H9 (cell line): ENCODE data around the gene C6orf62. TPM values are rescaled to one million over a fixed set of nuclear protein-coding genes. Genes with fewer than 3 reads are reported as not detected.

ENCODE experiments used
- DNase-seq: peaks from one replicate; pipeline ENCODE4 v3.0.0-alpha.2; 2017
- H2AFZ ChIP-seq: one replicate; pipeline ENCODE4 v1.6.1; 2013; ENCODE audit warnings: mild to moderate bottlenecking, low read length, control low read depth, moderate library complexity
- H2AK5ac ChIP-seq: 2 replicates; pipeline ENCODE4 v1.6.1; 2013; ENCODE audit warnings: low read length, control low read depth, mixed read lengths; ENCODE audit not compliant: insufficient read length
- H2BK120ac ChIP-seq: one replicate; pipeline ENCODE4 v1.6.1; 2013; ENCODE audit warnings: low read depth, mild to moderate bottlenecking, low read length, control low read depth, inconsistent platforms; ENCODE audit not compliant: poor library complexity, severe bottlenecking
- H2BK12ac ChIP-seq: 2 replicates; pipeline ENCODE4 v1.6.1; 2013; ENCODE audit warnings: low read length, control low read depth, mixed read lengths, low read depth; ENCODE audit not compliant: insufficient read length
- H2BK15ac ChIP-seq: 2 replicates; pipeline ENCODE4 v1.6.1; 2013; ENCODE audit warnings: low read depth, low read length, control low read depth
- H2BK20ac ChIP-seq: one replicate; pipeline ENCODE4 v1.6.1; 2013; ENCODE audit warnings: low read depth, mild to moderate bottlenecking, low read length, control low read depth, inconsistent platforms; ENCODE audit not compliant: poor library complexity, severe bottlenecking
- H2BK5ac ChIP-seq: 2 replicates; pipeline ENCODE4 v1.6.1; 2013; ENCODE audit warnings: low read length, control low read depth, mixed read lengths; ENCODE audit not compliant: insufficient read length
- H3K14ac ChIP-seq: 2 replicates; pipeline ENCODE4 v1.6.1; 2013; ENCODE audit warnings: low read length, control low read depth; ENCODE audit not compliant: insufficient read depth
- H3K18ac ChIP-seq: 2 replicates; pipeline ENCODE4 v1.6.1; 2013; ENCODE audit warnings: low read depth, mild to moderate bottlenecking, mixed read lengths, low read length, control low read depth; ENCODE audit not compliant: insufficient read length
- H3K23ac ChIP-seq: 2 replicates; pipeline ENCODE4 v1.6.1; 2013; ENCODE audit warnings: low read length, control low read depth, mixed read lengths, low read depth; ENCODE audit not compliant: insufficient read length
- H3K23me2 ChIP-seq: 2 replicates; pipeline ENCODE4 v1.6.1; 2013; ENCODE audit warnings: low read depth, mild to moderate bottlenecking, mixed read lengths, low read length, control low read depth; ENCODE audit not compliant: insufficient read length, poor library complexity, severe bottlenecking
- H3K27ac ChIP-seq: 2 replicates; pipeline ENCODE4 v1.5.1; 2013; ENCODE audit warnings: low read length, control low read depth, mixed read lengths, low read depth; ENCODE audit not compliant: insufficient read length
- H3K27me3 ChIP-seq: 2 replicates; pipeline ENCODE4 v1.6.1; 2013; ENCODE audit warnings: low read length, control low read depth, inconsistent platforms; ENCODE audit not compliant: insufficient read depth
- H3K4ac ChIP-seq: 2 replicates; pipeline ENCODE4 v1.6.1; 2013; ENCODE audit warnings: low read depth, mild to moderate bottlenecking, control low read depth, inconsistent platforms, low read length, moderate library complexity
- H3K4me1 ChIP-seq: 2 replicates; pipeline ENCODE4 v1.6.1; 2013; ENCODE audit warnings: low read length, control low read depth, inconsistent platforms; ENCODE audit not compliant: insufficient read depth
- H3K4me2 ChIP-seq: 2 replicates; pipeline ENCODE4 v1.6.1; 2013; ENCODE audit warnings: low read length, control low read depth, mixed read lengths; ENCODE audit not compliant: insufficient read length, insufficient read depth
- H3K56ac ChIP-seq: 2 replicates; pipeline ENCODE4 v1.6.1; 2013; ENCODE audit warnings: low read depth, mild to moderate bottlenecking, mixed read lengths, low read length, control low read depth; ENCODE audit not compliant: insufficient read length
- H3K79me1 ChIP-seq: 2 replicates; pipeline ENCODE4 v1.6.1; 2013; ENCODE audit warnings: low read depth, mild to moderate bottlenecking, moderate library complexity, low read length, control low read depth, inconsistent platforms; ENCODE audit not compliant: insufficient read depth, poor library complexity, severe bottlenecking
- H3K79me2 ChIP-seq: 2 replicates; pipeline ENCODE4 v1.6.1; 2013; ENCODE audit warnings: low read length, control low read depth, inconsistent platforms; ENCODE audit not compliant: insufficient read depth
- H3K9ac ChIP-seq: 2 replicates; pipeline ENCODE4 v1.6.1; 2013; ENCODE audit warnings: low read length, control low read depth, mixed read lengths; ENCODE audit not compliant: insufficient read length; ENCODE audit errors: extremely low read depth
- H3K9me3 ChIP-seq: one replicate; pipeline ENCODE4 v1.6.1; 2013; ENCODE audit warnings: low read depth, low read length, inconsistent platforms; ENCODE audit not compliant: control insufficient read depth
- H3T11ph ChIP-seq: one replicate; pipeline ENCODE4 v1.6.1; 2013; ENCODE audit warnings: mild to moderate bottlenecking, low read length, control low read depth, inconsistent platforms
- H4K20me1 ChIP-seq: one replicate; pipeline ENCODE4 v1.6.1; 2013; ENCODE audit not compliant: control insufficient read depth, insufficient read length, insufficient read depth
- H4K5ac ChIP-seq: 2 replicates; pipeline ENCODE4 v1.6.1; 2013; ENCODE audit warnings: low read depth, mild to moderate bottlenecking, mixed read lengths, low read length, control low read depth; ENCODE audit not compliant: insufficient read length
- H4K8ac ChIP-seq: replicated peaks from 2 replicates; pipeline ENCODE4 v1.6.1; 2013; ENCODE audit warnings: low read length, control low read depth, mixed read lengths, low read depth; ENCODE audit not compliant: insufficient read length
- H4K91ac ChIP-seq: 2 replicates; pipeline ENCODE4 v1.6.1; 2013; ENCODE audit warnings: low read depth, mild to moderate bottlenecking, moderate library complexity, mixed read lengths, low read length, control low read depth; ENCODE audit not compliant: insufficient read length
- H3K27ac Mint-ChIP-seq, 3 experiments: 2 replicates in 2 of 3; 3 replicates in 1 of 3; pipeline ENCODE4 v1.8.0; 2020 to 2021; ENCODE audit warnings: mixed read lengths in 3 of 3, mild to moderate bottlenecking in 1 of 3, moderate library complexity in 1 of 3
- H3K27me3 Mint-ChIP-seq: 2 replicates; pipeline ENCODE4 v1.8.0; 2021; ENCODE audit warnings: low read depth, mild to moderate bottlenecking, moderate library complexity, mixed read lengths
- H3K36me3 Mint-ChIP-seq, 3 experiments: 2 replicates in 2 of 3; 3 replicates in 1 of 3; pipeline ENCODE4 v1.8.0; 2020 to 2021; ENCODE audit warnings: low read depth in 3 of 3, mixed read lengths in 3 of 3; ENCODE audit not compliant: insufficient read depth in 1 of 3
- H3K4me1 Mint-ChIP-seq, 2 experiments: 2 replicates each; pipeline ENCODE4 v1.8.0; 2020; ENCODE audit warnings: mixed read lengths in 2 of 2
- H3K4me3 Mint-ChIP-seq, 2 experiments: 2 replicates in 1 of 2; 3 replicates in 1 of 2; pipeline ENCODE4 v1.8.0; 2020 to 2021; ENCODE audit warnings: mild to moderate bottlenecking in 2 of 2, mixed read lengths in 2 of 2, moderate library complexity in 1 of 2
- H3K9me3 Mint-ChIP-seq, 2 experiments: 2 replicates in 1 of 2; 3 replicates in 1 of 2; pipeline ENCODE4 v1.8.0; 2020; ENCODE audit warnings: mild to moderate bottlenecking in 2 of 2, mixed read lengths in 2 of 2, moderate library complexity in 1 of 2
- WGBS: extraction: QIAGEN DNeasy Blood & Tissue Kit; methylation state at CpG from one replicate; pipeline ENCODE4 v1.1.7; 2013; ENCODE audit warnings: missing lambda C conversion rate, low lambda C conversion rate, mixed read lengths; ENCODE audit not compliant: insufficient read length; ENCODE audit errors: extremely low coverage; 5-methylcytosine and 5-hydroxymethylcytosine counted together
- total RNA-seq: library from RNA; stranded (reverse); gene quantifications from 2 replicates; pipeline ENCODE4 v1.2.1, GENCODE V29; 2021
- TF ChIP-seq, protein P1 (sequence below): fragments of 200-600 bp; sonication (generic); conservative IDR thresholded peaks from 3 replicates; pipeline ENCODE4 v1.8.0; 2021; ENCODE audit warnings: antibody characterized with exemption, mild to moderate bottlenecking

The C6orf62 gene
- total RNA-seq, 1 experiment from 2014 or later: 125 TPM

DNA sequence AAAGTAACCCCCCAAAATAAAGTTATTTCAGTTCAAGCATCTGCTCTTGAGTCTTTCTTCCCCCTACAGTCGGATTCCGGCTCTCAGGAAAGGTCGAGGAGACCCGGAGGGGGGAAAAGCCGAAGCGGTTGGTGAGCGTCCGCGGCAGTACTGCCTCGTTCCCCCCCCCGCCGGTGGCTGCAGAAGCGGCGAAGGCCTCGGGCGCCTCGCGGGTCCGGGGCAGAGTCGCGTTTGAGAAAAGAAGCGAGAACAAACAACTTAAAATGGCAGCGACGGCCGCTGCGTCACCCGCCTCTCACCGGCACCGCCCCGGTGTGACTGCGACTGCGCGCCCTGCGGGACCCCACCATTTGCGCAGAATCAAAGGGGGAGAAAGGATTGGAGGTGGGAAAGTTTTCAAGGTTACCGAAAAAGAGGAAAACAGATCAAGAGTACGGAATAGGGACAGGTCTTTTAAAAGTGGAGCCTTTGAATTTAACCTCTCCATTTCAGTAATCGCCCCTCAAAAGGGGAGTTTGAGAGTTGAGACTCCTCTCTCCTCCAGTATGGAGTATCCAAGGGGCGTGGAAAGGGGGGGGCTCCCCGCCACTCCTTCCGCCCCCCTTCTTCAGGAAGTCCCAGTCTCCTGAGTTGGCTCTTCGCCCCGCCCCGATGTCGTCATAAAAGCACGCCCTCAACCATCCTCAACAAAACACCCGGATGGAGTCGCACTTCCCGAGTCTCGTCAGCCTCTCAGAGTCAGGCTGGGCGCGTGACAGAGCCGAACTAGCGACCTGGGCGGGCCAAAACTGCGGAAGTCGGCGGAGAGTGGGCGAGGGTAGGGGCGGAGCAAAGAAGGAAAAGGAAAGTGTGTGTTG, 1.9 kb upstream of the C6orf62 start:
- Histone ChIP-seq H4K20me1 (no peaks in the 10 kb centered on the region), H2BK12ac (no peak overlapping the region), H3K14ac (peak overlapping the region; percentile 98), H3K9ac (peak overlapping the region; percentile 94), H4K5ac (no peak overlapping the region), H2BK15ac (no peak overlapping the region), H2AK5ac (no peak overlapping the region), H2BK5ac (peak overlapping the region; percentile 27), H3K9me3 (no peaks in the 10 kb centered on the region), H3K23ac (no peak overlapping the region), H4K8ac (no peak overlapping the region), H3K79me2 (peaks cover 30% of the 10 kb centered on the region), H3K4me2 (peak overlapping the region; percentile 94), H3K18ac (peak overlapping the region; percentile 95), H2AFZ (no peak overlapping the region), H4K91ac (peak overlapping the region; percentile 91), H3K4ac (peak overlapping the region; percentile 80; the same call in 1 of the 2 replicates), H3K27me3 (no peaks in the 10 kb centered on the region), H3K4me1 (no peaks in the 10 kb centered on the region), H3K56ac (no peak overlapping the region), H3K79me1 (no peaks in the 10 kb centered on the region), H3K27ac (peak overlapping the region; percentile 95), H3K23me2 (peaks cover 13% of the 10 kb centered on the region), H2BK120ac (peak overlapping the region; percentile 74), H3T11ph (peak overlapping the region; percentile 30), H2BK20ac (no peak overlapping the region)
- no CpG with 5 or more reads among the region's 60 CpGs for WGBS
- H3K4me1 Mint-ChIP-seq: peaks cover 18 to 29% of the 10 kb centered on the region in 2 experiments
- H3K4me3 Mint-ChIP-seq: peak overlapping the region; percentile 96 to 99
- H3K9me3 Mint-ChIP-seq: no peaks in the 10 kb centered on the region
- TF ChIP-seq, protein P1, sequence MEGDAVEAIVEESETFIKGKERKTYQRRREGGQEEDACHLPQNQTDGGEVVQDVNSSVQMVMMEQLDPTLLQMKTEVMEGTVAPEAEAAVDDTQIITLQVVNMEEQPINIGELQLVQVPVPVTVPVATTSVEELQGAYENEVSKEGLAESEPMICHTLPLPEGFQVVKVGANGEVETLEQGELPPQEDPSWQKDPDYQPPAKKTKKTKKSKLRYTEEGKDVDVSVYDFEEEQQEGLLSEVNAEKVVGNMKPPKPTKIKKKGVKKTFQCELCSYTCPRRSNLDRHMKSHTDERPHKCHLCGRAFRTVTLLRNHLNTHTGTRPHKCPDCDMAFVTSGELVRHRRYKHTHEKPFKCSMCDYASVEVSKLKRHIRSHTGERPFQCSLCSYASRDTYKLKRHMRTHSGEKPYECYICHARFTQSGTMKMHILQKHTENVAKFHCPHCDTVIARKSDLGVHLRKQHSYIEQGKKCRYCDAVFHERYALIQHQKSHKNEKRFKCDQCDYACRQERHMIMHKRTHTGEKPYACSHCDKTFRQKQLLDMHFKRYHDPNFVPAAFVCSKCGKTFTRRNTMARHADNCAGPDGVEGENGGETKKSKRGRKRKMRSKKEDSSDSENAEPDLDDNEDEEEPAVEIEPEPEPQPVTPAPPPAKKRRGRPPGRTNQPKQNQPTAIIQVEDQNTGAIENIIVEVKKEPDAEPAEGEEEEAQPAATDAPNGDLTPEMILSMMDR: no peak
- DNase-seq: peak; percentile 100
- H3K36me3 Mint-ChIP-seq: peaks cover 26 to 38% (median 36%) of the 10 kb centered on the region in 3 experiments
- no peaks in the 10 kb centered on the region for H3K27me3 Mint-ChIP-seq
- peak overlapping the region; percentile 99 to 100 (median 100) for H3K27ac Mint-ChIP-seq
